Duodenal mucosa (tissue), 2 donors: ENCODE results near the gene SLC43A3.

Experiments
- H3K27ac ChIP-seq: one replicate; pipeline ENCODE4 v1.7.0; 2013; ENCODE audit warnings: low read depth, low read length
- H3K27me3 ChIP-seq, 2 donors: one replicate each; pipeline ENCODE4 v1.7.0; 2013; ENCODE audit warnings: low read length in 2 of 2, control low read depth in 1 of 2; ENCODE audit not compliant: insufficient read depth in 2 of 2, control insufficient read depth in 1 of 2
- H3K36me3 ChIP-seq, 2 donors: one replicate each; pipeline ENCODE4 v1.7.0; 2013; ENCODE audit warnings: low read length in 2 of 2, control low read depth in 1 of 2; ENCODE audit not compliant: insufficient read depth in 2 of 2, control insufficient read depth in 1 of 2
- H3K4me1 ChIP-seq, 2 donors: one replicate each; pipeline ENCODE4 v1.7.0; 2013; ENCODE audit warnings: low read length in 2 of 2, control low read depth in 1 of 2; ENCODE audit not compliant: insufficient read depth in 2 of 2, control insufficient read depth in 1 of 2
- H3K4me3 ChIP-seq, 2 donors: one replicate each; pipeline ENCODE4 v1.7.0; 2013; ENCODE audit warnings: low read length in 2 of 2, low read depth in 1 of 2
- H3K9ac ChIP-seq, 2 donors: one replicate each; pipeline ENCODE4 v1.7.0; 2013; ENCODE audit warnings: low read length in 2 of 2, low read depth in 1 of 2
- H3K9me3 ChIP-seq, 2 donors: one replicate each; pipeline ENCODE4 v1.7.0; 2013; ENCODE audit warnings: low read length in 2 of 2, control low read depth in 1 of 2; ENCODE audit not compliant: control insufficient read depth in 1 of 2

Gene SLC43A3

DNA sequence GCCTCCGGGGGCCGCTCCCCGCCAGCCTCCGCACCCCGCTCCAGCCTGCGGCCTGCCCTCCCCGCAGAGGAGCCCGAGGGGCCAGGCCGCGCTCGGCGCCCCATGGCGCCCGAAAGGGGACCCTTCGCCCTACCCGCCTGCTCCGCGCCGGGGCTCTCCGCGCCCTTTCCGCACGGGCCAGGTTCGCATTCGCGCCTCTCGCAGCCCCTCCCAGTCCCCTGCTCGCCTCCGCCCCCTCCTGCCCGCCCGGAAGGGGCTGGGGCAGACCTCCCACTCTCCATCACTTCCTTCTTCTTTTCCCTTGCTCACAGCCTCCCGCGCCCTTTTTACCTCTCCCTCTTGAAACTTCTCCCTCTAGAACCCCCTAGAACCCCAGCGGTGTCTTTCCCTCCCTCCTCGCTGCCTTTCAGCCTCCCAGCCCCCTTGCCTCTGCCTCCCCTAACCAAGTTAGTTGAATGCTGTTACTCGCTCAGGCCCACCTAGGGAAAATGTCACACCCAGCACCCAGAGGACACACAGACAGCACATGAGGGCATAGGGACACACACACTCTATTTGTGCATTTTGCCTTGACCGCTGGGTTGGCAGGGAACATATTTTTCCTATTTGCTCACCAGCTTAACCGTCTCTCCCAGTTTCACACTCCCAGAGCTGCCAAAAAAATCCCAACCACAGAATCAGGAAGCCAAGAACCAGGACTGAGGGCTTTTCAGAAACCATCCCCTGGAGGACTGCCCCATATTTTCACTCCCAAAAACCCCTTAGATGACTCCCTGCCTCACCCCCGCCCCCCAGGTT, at the start of gene SLC43A3:
Gene SLC43A3 (minus strand): TSS at position 193 of the 798 bp plus-strand sequence. CDS start 949 bp downstream, outside the sequence.
- Histone ChIP-seq H3K4me3 (peak within 1 kb of the TSS; percentile 57 to 66), H3K27ac (peak within 1 kb of the TSS; percentile 25), H3K27me3 (peaks cover 0 to 5% of the 10 kb centered on the region in 2 donors), H3K9ac (peak within 1 kb of the TSS; percentile 28 to 45), H3K36me3 (no peaks in the 10 kb centered on the region), H3K9me3 (no peaks in the 10 kb centered on the region), H3K4me1 (peaks cover 25 to 36% of the 10 kb centered on the region in 2 donors)

DNA sequence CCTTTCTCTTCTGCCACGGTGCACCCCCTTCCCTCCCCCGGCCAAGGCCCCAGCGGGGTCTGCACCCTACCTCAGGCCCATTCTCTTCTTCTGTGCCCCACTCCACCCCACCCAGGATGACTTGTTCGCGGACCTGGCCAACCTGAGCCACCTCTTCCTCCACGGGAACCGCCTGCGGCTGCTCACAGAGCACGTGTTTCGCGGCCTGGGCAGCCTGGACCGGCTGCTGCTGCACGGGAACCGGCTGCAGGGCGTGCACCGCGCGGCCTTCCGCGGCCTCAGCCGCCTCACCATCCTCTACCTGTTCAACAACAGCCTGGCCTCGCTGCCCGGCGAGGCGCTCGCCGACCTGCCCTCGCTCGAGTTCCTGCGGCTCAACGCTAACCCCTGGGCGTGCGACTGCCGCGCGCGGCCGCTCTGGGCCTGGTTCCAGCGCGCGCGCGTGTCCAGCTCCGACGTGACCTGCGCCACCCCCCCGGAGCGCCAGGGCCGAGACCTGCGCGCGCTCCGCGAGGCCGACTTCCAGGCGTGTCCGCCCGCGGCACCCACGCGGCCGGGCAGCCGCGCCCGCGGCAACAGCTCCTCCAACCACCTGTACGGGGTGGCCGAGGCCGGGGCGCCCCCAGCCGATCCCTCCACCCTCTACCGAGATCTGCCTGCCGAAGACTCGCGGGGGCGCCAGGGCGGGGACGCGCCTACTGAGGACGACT, 49.3 kb upstream of the SLC43A3 start:
- H3K36me3 ChIP-seq = no peaks in the 10 kb centered on the region
- H3K27me3 ChIP-seq = peaks cover 6 to 18% of the 10 kb centered on the region in 2 donors
- H3K9ac ChIP-seq = peak overlapping the region; percentile 13 to 54
- no peaks in the 10 kb centered on the region for H3K9me3 ChIP-seq
- H3K4me3 ChIP-seq = peak overlapping the region; percentile 39 to 59
- no peak overlapping the region for H3K27ac ChIP-seq
- H3K4me1 ChIP-seq = peaks cover 7 to 18% of the 10 kb centered on the region in 2 donors

DNA sequence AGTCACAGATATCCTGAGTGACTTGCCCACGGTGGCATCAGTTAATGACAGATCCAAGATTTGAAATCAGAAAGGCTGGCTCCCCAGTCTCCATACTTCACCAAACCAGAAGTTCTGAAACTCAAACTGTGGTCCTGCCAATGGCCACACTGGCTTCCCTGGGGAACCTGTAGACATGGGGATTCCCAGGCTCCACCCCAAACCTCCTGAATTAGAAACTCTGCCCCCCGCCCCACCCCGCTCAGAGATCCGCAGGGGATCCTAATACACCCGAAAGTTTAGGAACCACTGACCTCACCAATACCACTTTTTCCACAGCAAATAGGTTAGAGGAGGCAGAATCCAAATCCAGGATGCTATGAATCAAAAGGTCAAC, 48.7 kb upstream of the SLC43A3 start:
- H3K4me3 ChIP-seq = peak overlapping the region; percentile 39 to 59

DNA sequence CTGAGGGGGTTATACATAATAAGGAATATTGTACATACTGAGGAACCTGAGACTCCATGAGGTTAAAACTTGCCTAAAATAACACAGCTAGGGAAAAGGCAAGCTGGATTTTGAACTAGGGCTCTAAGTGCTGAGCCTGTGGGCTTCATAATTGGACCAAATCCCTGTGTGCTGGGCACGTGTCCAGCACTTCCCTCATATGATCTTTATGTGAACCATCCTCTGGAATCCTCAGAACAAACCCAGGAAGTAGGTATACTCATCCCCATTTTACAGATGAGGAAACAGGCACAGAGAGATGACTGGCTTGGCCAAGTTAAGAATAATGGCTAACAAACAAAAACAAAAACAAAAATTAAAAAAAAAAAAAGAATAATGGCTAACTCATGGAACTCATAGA, 48.3 kb upstream of the SLC43A3 start:
- H3K4me3 ChIP-seq = no peak overlapping the region
- no peak overlapping the region for H3K27ac ChIP-seq
- H3K36me3 ChIP-seq = no peaks in the 10 kb centered on the region
- no peak overlapping the region for H3K9ac ChIP-seq
- no peaks in the 10 kb centered on the region for H3K9me3 ChIP-seq
- H3K27me3 ChIP-seq = peaks cover 6 to 18% of the 10 kb centered on the region in 2 donors
- H3K4me1 ChIP-seq = peaks cover 7 to 18% of the 10 kb centered on the region in 2 donors

More for the DNA sequence above, 48.7 kb upstream of the SLC43A3 start:
- H3K27me3 ChIP-seq = peaks cover 6 to 18% of the 10 kb centered on the region in 2 donors
- peak overlapping the region in 1 of 2 donors; percentile 38 for H3K9ac ChIP-seq
- no peaks in the 10 kb centered on the region for H3K36me3 ChIP-seq
- no peaks in the 10 kb centered on the region for H3K9me3 ChIP-seq
- peaks cover 7 to 18% of the 10 kb centered on the region in 2 donors for H3K4me1 ChIP-seq
- H3K27ac ChIP-seq = no peak overlapping the region

DNA sequence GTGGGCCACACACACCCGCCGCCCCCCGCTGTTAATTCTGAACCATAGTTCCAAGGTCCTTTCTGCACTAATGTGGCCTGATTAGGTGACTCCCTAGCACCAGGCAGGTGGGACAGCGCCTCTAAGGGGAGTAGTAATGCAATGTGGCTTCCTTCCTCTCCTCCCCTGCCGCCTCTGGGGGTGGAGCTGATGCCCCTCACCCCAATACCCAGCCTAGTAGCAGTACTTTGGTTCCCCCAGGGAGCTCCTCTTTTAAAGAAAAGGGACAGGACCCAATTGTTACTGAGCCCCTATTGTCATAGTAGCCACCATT, 47.8 kb upstream of the SLC43A3 start:
- Histone ChIP-seq H3K36me3 (no peaks in the 10 kb centered on the region), H3K4me1 (peaks cover 7 to 18% of the 10 kb centered on the region in 2 donors), H3K9me3 (no peaks in the 10 kb centered on the region), H3K9ac (no peak overlapping the region), H3K4me3 (no peak overlapping the region), H3K27me3 (peaks cover 6 to 18% of the 10 kb centered on the region in 2 donors), H3K27ac (no peak overlapping the region)

DNA sequence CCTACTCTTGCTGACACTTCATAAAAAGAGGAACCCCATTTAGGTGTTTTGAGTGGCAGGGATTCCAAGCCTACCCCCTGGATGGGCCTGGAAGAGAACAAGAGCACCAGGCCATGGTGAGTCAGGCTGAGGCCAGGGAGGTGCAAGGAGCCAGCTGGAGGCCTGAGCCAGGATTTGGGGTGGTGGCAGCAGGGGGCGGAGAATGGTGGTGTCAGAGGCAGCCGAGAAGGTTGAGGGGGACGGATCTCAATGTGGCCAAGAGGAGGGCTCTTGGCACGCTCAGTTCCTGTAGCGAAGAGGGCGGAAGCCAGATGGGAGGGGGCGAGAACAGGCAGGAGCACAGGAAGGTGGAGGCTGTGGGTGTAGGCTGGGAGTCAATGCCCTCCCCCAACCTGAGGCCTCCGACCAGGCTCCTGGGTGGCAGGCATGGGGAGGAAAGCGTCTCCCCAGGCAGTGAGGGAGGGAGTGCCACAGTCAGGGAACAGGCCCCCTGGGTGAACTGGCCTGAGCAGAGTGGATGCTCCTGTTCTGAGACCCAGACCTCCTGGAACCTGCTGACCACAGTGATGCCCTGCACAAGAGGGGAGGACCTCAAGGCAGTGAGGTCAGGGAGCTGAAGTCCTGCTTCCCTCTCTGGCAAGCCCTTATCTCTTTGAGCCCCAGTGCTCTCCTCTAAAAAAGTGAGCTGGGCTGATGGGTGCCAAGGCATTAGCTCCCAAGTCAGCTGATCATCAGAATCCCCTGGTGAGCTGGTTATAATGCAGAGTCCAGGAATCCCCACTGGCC, 47.3 kb upstream of the SLC43A3 start:
- H3K27me3 ChIP-seq = peaks cover 6 to 18% of the 10 kb centered on the region in 2 donors

DNA sequence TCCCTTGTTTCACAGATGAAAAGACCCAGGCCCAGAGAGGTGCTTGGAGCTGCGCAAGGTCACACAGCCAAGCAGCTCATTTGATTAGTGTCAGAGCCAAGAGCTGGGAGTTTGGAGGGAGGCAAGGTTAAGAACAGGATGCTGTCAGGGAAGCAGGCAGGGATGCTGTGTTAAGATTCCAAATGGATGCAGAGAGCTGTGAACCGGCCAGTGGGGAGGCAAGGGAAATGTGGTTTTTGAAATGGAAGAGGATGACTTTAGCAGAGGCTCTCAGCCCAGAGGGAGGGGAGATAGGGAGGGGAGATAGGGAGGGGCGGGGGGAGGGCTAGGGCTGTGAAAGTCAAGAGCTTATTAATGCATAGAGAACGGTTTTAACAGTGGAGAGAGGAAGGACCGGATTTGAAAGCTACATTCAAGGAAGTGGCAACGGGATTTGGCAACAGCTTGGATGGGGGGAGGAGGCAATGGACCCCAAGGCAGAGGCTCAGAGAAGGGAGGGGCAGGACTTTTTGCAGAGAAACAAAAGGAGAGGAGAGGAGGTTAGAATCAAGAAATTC, 46.4 kb upstream of the SLC43A3 start:
- no peaks in the 10 kb centered on the region for H3K9me3 ChIP-seq
- H3K4me1 ChIP-seq = peaks cover 7 to 18% of the 10 kb centered on the region in 2 donors
- peaks cover 6 to 18% of the 10 kb centered on the region in 2 donors for H3K27me3 ChIP-seq
- H3K4me3 ChIP-seq = no peak overlapping the region
- H3K36me3 ChIP-seq = no peaks in the 10 kb centered on the region
- no peak overlapping the region for H3K27ac ChIP-seq
- no peak overlapping the region for H3K9ac ChIP-seq

More for the DNA sequence above, 47.3 kb upstream of the SLC43A3 start:
- Histone ChIP-seq H3K9ac (no peak overlapping the region), H3K36me3 (no peaks in the 10 kb centered on the region), H3K4me1 (peaks cover 7 to 18% of the 10 kb centered on the region in 2 donors), H3K9me3 (no peaks in the 10 kb centered on the region), H3K27ac (no peak overlapping the region), H3K4me3 (no peak overlapping the region)

DNA sequence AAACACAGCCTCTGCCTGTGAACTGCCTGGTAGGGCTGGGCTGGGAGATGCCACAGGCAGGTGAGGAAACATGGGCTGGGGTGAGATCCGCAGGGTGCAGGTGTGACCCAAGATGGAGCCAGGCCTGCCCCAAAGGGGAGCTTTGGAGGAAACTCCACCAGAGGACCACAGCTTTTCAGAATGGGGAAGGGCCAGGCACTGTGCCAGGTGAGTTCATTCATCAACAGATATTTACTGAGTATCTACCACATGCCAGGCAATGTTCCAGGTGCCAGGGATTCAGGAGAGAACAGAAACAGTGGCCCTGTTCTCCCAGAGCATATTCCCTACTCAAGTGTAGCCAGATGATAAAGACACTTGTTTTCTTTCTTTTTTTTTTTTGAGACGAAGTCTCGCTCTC, 44.6 kb upstream of the SLC43A3 start:
- peaks cover 7 to 14% of the 10 kb centered on the region in 2 donors for H3K4me1 ChIP-seq
- no peaks in the 10 kb centered on the region for H3K9me3 ChIP-seq
- H3K9ac ChIP-seq = no peak overlapping the region
- H3K27me3 ChIP-seq = peaks cover 6 to 18% of the 10 kb centered on the region in 2 donors
- H3K4me3 ChIP-seq = no peak overlapping the region
- no peaks in the 10 kb centered on the region for H3K36me3 ChIP-seq
- H3K27ac ChIP-seq = no peak overlapping the region

DNA sequence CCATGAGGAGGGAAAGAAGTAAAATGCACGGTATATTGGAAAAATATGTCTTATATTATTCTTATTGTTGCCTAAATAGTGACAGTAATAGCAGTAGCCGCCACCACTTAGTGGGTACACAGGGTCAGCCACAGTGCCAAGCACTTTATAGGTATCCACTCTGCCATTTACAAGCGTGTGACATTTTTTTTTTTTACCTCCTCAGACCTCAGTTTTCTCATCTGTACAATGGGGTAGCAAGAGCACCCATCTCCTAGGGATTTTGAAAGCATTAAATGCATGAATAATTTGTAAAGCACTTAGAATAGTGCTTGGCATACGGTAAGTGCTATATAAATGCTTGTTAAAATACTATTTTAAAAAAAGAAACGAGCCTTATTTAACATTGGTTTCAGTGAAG, 42.3 kb upstream of the SLC43A3 start:
- no peak overlapping the region for H3K9ac ChIP-seq
- H3K27me3 ChIP-seq = peaks cover 0 to 5% of the 10 kb centered on the region in 2 donors
- H3K27ac ChIP-seq = no peak overlapping the region
- no peak overlapping the region for H3K4me3 ChIP-seq
- no peaks in the 10 kb centered on the region for H3K36me3 ChIP-seq
- H3K9me3 ChIP-seq = no peaks in the 10 kb centered on the region
- peaks cover 0 to 5% of the 10 kb centered on the region in 2 donors for H3K4me1 ChIP-seq
